NOMO-1 (cell line): ENCODE data around the gene AREL1.
"Not testable (repeated sequence)": the region's sequence is repeated elsewhere in the genome, so short reads cannot be mapped to it uniquely, and the experiment has no call there.

ENCODE experiments used
- DNase-seq, 2 experiments: peaks; one replicate each; lab custom pipeline; 2025; ENCODE audit not compliant: unreplicated experiment in 2 of 2; lab: John Stamatoyannopoulos, UW

Gene AREL1, protein sequence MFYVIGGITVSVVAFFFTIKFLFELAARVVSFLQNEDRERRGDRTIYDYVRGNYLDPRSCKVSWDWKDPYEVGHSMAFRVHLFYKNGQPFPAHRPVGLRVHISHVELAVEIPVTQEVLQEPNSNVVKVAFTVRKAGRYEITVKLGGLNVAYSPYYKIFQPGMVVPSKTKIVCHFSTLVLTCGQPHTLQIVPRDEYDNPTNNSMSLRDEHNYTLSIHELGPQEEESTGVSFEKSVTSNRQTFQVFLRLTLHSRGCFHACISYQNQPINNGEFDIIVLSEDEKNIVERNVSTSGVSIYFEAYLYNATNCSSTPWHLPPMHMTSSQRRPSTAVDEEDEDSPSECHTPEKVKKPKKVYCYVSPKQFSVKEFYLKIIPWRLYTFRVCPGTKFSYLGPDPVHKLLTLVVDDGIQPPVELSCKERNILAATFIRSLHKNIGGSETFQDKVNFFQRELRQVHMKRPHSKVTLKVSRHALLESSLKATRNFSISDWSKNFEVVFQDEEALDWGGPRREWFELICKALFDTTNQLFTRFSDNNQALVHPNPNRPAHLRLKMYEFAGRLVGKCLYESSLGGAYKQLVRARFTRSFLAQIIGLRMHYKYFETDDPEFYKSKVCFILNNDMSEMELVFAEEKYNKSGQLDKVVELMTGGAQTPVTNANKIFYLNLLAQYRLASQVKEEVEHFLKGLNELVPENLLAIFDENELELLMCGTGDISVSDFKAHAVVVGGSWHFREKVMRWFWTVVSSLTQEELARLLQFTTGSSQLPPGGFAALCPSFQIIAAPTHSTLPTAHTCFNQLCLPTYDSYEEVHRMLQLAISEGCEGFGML

DNA sequence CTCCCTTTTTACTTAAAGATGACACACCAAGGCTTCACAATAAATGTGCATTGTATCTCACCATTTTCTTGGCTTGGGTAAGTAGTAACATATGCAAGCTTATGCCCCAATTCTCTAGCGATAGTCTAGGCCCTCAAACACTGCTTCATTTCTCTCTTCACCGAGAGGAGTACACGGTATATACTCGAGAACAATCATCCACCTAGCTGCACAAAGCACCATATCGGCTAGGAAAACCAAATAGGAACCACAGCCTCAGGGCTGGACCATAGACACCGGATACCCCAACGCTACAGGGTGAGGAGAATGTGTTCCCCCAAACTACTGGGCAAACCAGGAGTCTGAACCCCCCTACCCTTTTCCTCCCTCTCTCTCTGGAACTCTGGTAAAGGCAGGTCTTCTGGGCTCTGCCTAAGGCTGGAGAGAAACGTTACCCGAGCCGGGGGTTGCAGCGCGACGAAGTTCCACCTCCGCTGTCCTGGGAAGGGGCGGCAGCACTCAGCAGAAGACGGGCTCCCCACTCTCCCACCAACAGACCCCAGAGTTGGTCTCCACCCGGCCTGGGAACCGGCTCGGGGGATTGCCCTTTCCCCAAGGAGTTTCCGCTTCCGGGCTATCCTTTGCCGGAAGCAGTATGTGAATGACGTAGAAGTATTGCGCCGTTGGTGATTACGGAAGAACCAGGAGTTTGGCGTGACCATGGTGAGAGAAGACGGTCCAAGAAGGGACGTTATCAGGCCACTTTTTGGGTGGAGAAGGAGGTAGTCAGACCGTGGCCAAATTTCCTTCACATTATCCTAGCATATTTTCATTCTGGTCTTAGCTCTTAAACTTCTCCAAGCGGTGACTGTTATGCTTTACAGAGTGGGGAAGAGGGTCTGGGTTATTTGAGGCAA is at the start of gene AREL1, which contains the start of gene FCF1:
Gene AREL1, minus strand, starts transcription at position 582 of the 896 bp plus-strand sequence. CDS start 27,465 bp downstream, outside the sequence.
Gene FCF1, plus strand, starts transcription at position 646 of the 896 bp plus-strand sequence. Its CDS starts 54 bp downstream, at position 700.
- DNase-seq: no peak

DNA sequence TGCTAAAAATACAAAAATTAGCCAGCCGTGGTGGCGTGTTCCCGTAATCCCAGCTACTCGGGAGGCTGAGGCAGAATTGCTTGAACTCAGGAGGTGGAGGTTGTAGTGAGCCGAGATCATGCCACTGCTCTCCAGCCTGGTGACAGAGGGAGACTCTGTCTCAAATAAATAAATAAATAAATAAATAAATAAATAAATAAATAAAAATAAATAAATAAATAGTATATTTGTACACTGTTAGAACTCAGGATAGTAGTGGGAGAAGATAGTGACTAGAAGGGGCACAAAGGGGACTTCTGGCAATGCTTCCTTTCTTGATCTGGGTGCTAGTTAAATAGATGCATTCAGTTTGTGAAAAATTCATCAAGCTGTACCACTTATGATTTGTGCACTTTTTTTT is 45.6 kb upstream of the AREL1 start:
- DNase-seq: not testable (repeated sequence)

DNA sequence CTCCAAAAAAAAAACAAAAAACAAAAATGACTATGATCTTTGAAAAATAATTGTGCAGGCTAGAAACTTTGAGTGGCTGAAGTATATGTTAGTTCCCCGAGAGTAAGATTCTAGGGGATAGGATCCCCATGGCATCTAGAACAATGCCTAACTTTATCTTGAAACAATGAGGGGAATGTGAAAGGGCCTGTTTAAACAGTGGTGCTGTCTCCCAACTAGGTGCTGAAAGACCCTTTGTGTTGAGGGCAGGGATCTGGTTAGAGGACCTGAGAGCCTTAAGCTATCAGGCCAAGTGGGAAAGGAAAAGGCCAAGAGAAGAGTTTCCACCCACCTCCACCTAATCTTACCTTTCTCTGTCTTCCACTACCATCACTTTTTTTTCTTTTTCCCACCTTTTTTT is 43.4 kb upstream of the AREL1 start:
- no peak for DNase-seq

DNA sequence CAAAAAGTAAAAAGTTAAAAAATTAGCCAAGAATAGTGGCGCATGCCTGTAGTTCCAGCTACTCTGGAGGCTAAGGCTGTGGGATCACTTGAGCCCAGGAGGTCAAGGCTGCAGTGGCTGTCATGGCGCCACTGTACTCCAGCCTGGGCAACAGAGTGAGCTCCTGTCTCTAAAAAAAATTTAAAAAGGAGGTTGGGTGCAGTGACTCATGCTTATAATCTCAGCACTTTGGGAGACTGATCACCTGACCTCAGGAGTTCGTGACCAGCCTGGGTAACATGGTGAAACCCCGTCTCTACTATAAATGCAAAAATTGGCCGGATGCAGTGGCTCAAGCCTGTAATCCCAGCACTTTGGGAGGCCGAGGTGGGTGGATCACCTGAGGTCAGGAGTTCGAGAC is 42.0 kb upstream of the AREL1 start:
- DNase-seq: no peak

DNA sequence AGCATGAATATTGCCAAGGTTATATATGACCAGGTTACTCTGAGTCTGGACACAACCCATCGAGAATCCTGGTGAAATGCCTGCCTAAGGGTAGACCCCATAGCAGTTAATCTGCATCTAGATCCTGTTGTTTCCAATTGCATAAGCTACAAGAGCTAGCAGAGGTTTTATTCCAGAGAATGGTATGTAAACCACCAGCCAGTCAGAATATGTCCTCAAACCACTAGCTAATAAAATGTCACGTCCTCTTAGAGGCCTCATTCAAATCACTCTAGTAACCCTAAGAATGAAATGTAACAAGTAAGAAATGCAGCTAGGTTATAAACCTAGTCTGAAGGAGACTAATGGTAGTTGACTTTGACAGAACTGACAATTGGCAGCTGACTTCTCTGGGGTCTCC is 41.3 kb upstream of the AREL1 start:
- DNase-seq: no peak

DNA sequence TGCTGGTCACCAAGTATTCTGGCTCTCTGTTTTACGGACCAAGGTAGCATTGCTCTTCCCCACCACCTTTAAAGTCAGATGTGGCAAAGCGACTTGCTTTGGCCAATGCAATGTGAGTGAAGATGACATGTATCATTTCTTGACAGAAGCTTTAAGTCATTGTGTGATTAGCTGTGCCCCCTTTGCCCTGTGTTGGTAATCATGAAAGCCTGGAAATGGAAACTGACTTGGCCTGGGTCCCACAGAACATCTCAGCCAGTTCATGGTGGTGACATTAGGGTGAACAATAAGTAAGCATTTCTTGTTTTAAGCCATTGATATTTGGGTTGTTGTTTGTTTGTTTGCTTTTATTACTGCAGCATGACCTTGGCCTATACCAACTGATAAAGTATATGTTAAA is 34.4 kb upstream of the AREL1 start:
- DNase-seq: no peak

DNA sequence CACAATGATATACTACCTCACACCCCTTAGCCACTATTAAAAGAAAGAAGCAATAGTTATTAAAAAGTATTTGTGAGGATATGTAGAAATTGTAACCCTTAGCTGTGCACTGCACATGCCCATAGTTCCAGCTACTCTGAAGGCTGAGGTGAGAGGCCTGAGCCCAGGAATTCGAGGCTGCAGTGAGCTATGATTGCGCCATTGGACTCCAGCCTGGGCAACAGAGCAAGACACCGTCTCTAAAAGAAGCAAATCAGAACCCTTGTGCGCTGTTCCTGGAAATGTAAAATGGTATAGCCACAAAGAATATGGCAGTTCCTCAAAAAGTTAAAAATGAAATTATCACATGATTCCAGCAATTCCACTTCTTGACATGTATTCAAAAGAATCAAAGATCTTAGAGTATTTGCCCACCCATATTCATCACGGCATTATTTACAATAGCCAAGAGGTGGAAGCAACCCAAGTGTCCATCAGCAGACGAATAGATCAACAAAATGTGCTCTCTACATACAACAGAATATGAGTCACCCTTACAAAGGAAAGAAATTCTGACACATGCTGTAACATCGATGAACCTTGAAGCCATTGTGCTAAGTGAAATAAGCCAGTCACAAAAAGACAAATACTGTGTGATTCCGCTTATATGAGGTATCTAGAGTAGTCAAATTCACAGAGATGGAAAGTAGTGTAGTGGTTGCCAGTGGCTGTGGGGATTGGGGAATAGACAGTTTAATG is 26.6 kb upstream of the AREL1 start:
- no peak for DNase-seq

DNA sequence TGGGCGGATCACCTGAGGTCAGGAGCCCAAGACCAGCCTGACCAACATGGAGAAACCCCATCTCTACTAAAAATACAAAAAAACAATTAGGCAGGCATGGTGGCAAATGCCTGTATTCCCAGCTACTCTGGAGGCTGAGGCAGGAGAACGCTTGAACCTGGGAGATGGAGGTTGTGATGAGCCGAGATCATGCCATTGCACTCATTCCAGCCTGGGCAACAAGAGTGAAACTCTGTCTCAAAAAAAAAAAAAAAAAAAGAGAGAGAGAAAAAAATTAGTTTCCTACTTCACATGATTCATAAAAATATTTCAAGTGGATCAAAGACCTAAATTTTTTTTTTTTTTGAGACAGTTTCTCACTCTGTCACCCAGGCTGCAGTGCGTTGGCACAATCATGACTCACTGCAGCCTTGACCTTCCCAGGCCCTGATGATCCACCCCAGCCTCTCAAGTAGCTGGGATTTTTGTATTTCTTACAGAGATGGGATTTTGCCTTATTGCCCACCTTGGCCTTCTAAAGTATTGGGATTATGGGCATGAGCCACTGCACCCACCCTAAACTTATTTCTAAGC is 25.0 kb upstream of the AREL1 start:
- no peak for DNase-seq

DNA sequence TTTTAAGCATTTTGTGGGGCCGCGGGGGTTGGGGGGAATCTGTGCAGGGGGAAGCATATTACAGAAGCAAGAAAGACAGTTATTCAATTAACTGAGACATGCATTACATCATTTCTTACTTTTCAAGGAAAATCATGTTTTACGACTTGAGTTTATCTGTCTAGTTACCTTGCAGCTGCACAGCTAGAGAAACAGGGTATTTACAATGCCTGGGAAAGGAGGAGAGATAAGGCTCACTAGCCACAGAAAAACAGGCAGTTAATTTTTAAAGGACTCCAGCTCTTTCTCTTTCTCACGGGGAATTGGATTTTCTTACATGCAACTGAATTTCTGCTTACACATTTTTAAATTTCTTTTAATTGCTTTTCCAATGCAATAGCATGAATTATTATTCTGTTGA is 22.2 kb upstream of the AREL1 start:
- DNase-seq: no peak

DNA sequence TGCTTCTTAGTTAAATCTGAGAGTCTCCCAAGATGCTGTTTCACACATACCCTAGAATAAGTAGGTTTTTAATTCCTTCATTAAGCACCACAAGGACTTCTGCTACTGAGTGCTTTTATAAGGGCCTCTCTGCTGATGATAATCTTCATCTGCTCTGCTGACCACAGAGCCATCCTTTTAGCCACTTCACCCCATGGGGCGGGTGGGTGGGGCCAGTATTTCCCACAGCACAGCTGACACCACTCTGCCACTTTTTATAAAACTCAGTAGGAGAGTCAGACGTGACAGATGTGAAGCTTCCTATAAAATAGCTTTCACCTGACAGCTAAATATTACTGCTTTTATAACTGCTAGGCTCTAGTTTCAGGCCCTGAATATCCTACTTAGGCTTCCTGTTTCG is 20.3 kb upstream of the AREL1 start:
- DNase-seq: no peak

DNA sequence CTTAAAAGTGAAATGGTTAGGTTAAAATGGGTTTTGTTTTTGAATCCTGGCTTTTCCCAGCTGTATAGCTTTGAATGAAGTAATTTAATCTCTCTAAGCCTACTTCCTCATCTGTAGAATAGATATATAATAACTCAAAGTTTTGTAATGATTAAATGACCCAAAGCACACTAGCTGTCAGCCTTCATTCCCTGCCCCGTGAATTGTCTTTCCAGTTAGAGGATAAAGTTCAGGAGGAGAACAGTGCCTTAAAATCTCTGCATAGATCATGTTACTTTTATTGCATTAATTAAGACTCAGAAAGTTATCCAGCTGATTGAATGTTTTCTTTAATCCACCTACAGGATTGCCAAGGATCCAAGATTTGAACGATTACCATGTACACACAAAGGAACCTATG is 19.5 kb upstream of the AREL1 start:
- DNase-seq: no peak

DNA sequence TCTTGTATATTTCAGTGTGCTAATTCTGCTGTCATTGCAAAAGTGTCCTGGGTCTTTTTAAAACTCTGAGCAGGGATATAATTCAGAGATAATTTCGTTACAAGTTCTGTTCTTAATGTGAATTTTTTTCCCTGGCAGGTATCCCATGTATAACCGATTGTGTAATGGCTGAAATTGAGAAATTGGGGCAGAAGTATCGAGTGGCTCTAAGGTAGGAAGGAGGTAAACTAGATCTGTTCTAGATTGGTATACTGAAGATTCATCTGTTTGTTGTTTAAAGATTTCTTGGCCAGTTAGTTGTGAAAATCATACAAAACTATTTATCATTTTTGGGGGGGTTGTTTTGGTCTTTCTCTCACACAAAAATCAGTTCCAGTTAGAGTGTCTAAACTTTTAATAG is 10.3 kb upstream of the AREL1 start:
- DNase-seq: no peak

DNA sequence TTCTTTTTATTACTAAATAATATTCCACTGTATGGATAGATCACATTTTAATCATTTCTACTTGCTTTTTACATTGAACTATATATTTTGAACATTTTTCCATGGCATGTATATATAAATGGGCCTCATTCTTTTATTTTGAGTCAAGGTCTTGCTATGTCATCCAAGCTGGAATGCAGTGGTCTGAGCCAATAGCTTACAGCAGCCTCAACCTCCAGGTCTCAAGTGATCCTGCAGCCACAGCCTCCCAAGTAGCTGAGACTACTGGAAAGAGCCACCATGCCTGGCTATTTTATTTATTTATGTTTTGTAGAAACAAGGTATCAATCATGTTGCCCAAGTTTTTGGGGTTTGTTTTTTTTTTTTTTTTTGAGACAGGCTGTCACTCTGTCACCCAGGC is 7.6 kb upstream of the AREL1 start:
- DNase-seq: no peak

DNA sequence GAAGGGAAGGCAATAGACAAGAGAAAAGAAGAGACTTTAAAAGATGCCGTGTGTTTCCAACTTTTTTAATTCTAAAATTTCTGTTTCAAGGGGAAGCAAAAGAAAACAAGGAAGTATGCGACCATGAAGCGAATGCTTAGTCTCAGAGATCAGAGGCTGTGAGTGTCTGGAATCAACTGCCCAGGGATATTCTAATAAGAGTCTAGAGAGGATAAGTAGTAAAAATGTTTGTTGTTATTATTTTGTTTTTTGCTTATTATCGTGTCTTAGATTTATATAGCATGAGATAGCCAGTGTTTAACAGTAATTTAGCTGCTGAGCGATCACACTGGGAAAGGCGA is 485 bp upstream of the AREL1 start:
- no peak for DNase-seq

DNA sequence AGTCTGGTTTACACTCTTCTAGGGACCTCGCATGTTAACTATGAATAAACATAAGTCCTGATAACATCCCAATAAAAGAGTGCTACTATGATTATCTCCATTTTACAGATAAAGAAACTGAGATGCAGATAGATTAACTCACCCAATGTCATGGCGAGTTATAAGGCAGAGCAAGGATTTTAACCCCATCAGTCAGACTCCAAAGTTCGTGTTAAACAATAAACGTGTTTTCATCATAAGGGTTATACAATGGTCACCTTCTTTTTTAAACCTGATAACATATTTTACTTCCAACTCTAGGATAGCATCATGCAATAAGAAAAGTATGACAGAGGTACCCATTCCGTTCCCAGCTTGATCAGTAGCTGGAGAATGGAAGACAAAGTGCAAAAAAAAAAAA is 1.2 kb downstream of the AREL1 start:
- DNase-seq: no peak

DNA sequence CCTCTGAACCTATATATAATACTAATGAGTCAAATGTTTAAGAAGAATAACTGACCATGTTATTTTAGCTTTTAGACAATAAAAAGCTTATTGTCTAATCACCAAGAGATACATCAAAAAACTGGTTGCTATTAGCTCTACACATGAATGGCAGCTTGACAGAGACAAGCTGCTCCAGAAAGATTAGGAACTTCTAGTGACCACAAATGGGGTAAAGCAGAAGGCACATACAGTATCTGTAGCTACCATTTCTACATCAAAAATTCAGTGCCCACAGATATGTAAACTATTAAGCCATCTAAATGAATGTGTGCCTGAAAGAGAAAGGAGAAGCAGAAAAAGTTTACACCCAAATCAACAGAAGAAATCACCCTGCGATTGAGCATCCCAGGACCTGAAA is 2.4 kb downstream of the AREL1 start:
- no peak for DNase-seq

DNA sequence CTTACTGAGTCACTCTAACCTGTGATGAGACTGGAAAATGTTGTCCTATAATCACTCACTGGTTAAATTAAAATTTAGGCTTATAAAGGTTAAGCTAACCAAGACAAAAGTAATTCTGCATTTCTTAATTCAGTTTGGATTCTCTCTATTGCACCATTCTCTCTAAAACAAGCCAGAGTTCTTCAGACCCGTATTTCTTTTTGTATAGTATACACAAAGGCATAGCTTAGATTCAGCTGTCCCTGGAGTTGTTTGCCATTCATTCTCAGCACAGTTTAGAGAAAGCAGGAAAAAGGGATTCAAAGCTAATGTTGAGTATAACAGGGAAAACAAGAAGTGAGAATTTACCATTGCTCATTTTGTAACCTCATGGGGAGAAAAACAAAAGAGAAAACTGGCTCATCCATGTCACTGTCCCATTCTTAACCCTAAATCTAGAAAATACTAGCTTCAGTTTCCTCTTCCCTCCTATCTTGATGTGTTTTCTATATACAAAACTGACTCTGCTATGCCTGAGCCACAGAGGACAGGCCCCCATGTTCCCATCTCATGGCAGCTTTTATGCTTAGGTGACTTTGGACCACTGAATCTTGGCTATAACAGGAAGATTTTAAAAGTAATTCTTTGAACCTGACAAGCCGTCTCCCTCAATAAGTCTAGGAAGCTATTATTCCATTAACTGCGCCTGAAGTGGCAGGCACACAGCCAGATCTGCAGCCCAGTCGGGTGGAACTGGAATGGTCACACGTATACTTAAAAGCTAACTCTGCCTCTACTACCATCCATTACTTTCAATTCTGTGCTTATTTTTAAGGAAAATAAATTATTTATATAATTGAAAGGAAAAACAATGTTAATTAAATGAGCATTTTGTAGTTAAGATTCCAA is 7.0 kb downstream of the AREL1 start:
- no peak for DNase-seq

DNA sequence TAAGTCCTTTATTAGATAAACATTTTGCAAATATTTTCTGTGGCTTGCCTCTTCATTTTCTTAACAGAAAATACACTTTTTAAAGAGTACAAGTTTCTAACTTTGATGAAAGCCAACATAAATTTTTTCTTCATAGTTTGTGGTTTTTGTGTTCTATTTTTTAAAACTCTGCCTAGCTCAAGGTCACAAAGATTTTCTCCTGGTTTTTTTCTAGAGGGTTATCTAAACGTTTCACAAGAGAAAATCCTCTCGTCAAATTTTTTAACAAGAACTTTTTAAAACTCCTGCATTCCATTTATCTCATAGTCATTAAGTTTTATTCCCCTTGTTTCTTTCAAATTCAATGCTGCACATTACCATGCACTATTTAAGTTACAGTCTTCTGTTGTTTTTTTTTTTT is 8.2 kb downstream of the AREL1 start:
- DNase-seq: no peak

DNA sequence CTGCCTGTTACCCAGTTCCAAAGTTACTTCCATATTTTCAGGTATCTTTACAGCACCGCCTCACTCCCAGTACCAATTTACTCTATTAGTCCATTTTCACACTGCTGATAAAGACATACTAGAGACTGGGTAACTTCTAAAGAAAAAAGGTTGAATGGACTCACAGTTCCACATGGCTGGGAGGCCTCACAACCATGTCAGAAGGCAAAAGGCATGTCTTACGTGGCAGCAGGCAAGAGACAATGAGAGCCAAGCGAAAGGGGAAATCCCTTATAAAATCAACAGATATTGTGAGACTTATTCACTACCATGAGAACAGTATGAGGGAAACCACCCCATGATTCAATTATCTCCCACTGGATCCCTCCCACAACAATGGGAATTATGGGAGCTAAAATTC is 9.8 kb downstream of the AREL1 start:
- no peak for DNase-seq
